ENCODE data around the gene TRIM58. TPM values are rescaled to one million over a fixed set of nuclear protein-coding genes. Genes with fewer than 3 reads are reported as not detected.

Gene TRIM58
- total RNA-seq, 1 experiment from 2014 or later: 1.7 TPM

- H2AFZ ChIP-seq (ENCODE audit: low read length): no peak overlapping the region
- no peak overlapping the region for H4K8ac ChIP-seq (replicated peaks; ENCODE audit: insufficient read length, low read depth, low read length)
- H2BK20ac ChIP-seq (ENCODE audit: low read depth, low read length, poor library complexity, severe bottlenecking): no peak overlapping the region
- no peaks in the 10 kb centered on the region for H4K20me1 ChIP-seq (ENCODE audit: control insufficient read depth, insufficient read depth, insufficient read length)
- H3K14ac ChIP-seq (ENCODE audit: insufficient read depth, low read length): no peak overlapping the region
- H3K4me2 ChIP-seq (ENCODE audit: insufficient read depth, insufficient read length, low read length): no peak overlapping the region
- no peak overlapping the region for H3K9ac ChIP-seq (ENCODE audit: extremely low read depth, insufficient read length, low read length)
- no peak overlapping the region for H3T11ph ChIP-seq (ENCODE audit: low read length)
- no peak overlapping the region for H3K23ac ChIP-seq (ENCODE audit: insufficient read length, low read depth, low read length)
- Mint-ChIP-seq H3K27me3 (ENCODE audit: low read depth) (no peaks in the 10 kb centered on the region), H3K4me1 (0 out of 4 replicates have a peak, but pooled peaks cover 0 to 5% of the 10 kb centered on the region in 2 experiments), H3K9me3 (peaks cover 21 to 35% of the 10 kb centered on the region in 2 experiments), H3K27ac (no peak overlapping the region), H3K4me3 (no peak overlapping the region), H3K36me3 (ENCODE audit: insufficient read depth in 1 of 3, low read depth in 3 of 3) (peaks cover 0 to 2% (median 0%) of the 10 kb centered on the region in 3 experiments; a peak in 3 of 7 replicates)
- no peak overlapping the region for H2BK12ac ChIP-seq (ENCODE audit: insufficient read length, low read depth, low read length)
- H3K18ac ChIP-seq (ENCODE audit: insufficient read length, low read depth, low read length): no peak overlapping the region
- H2BK15ac ChIP-seq (ENCODE audit: low read depth, low read length): no peak overlapping the region
- H3K4me1 ChIP-seq (ENCODE audit: insufficient read depth, low read length): no peaks in the 10 kb centered on the region
- no peak overlapping the region for H3K27ac ChIP-seq (ENCODE audit: insufficient read length, low read depth, low read length)
- no peaks in the 10 kb centered on the region for H3K79me2 ChIP-seq (ENCODE audit: insufficient read depth, low read length)
- no peak overlapping the region for H4K5ac ChIP-seq (ENCODE audit: insufficient read length, low read depth, low read length)
- DNase-seq: no peak
- H4K91ac ChIP-seq (ENCODE audit: insufficient read length, low read depth, low read length): no peak overlapping the region
- no peak overlapping the region for H2BK120ac ChIP-seq (ENCODE audit: low read depth, low read length, poor library complexity, severe bottlenecking)
- H3K27me3 ChIP-seq (ENCODE audit: insufficient read depth, low read length): no peaks in the 10 kb centered on the region
- no peak overlapping the region for H3K56ac ChIP-seq (ENCODE audit: insufficient read length, low read depth, low read length)
- H3K9me3 ChIP-seq (ENCODE audit: control insufficient read depth, low read depth, low read length): peaks cover 18% of the 10 kb centered on the region
- H2BK5ac ChIP-seq (ENCODE audit: insufficient read length, low read length): no peak overlapping the region
- no peaks in the 10 kb centered on the region for H3K23me2 ChIP-seq (ENCODE audit: insufficient read length, low read depth, low read length, poor library complexity, severe bottlenecking)
- H2AK5ac ChIP-seq (ENCODE audit: insufficient read length, low read length): no peak overlapping the region
- WGBS (ENCODE audit: extremely low coverage, insufficient read length, low lambda C conversion rate): no CpG with 5 or more reads among the region's 7 CpGs
- TF ChIP-seq CTCF (conservative IDR thresholded peaks at IDR 0.05): no peak
- H3K79me1 ChIP-seq (ENCODE audit: insufficient read depth, low read depth, low read length, poor library complexity, severe bottlenecking): no peaks in the 10 kb centered on the region
- no peak overlapping the region for H3K4ac ChIP-seq (ENCODE audit: low read depth, low read length)
Observed at GRCh38 chr1:247848346-247848745, 8.6 kb upstream of the TRIM58 start.

All from H9 (cell line).